HL-60 (cell line): Measurements from ENCODE around the gene AGPAT4.
"Not testable (repeated sequence)": the region's sequence is repeated elsewhere in the genome, so short reads cannot be mapped to it uniquely, and the experiment has no call there.

Experiments
- GABPA ChIP-seq: IDR thresholded peaks from 2 replicates; pipeline ENCODE4 v1.6.1; 2012; ENCODE audit warnings: low read depth
- POLR2AphosphoS5 ChIP-seq: IDR thresholded peaks from 2 replicates; pipeline ENCODE4 v1.6.1; 2012; ENCODE audit warnings: low read depth
- REST ChIP-seq: IDR thresholded peaks from 2 replicates; pipeline ENCODE4 v1.6.1; 2012; ENCODE audit warnings: low read depth; ENCODE audit not compliant: insufficient replicate concordance
- TF ChIP-seq, protein P1 (sequence below): IDR thresholded peaks from one replicate; pipeline ENCODE4 v1.5.1; 2011; ENCODE audit warnings: low read length, control low read depth, inconsistent platforms; ENCODE audit not compliant: insufficient read depth

GRCh38 chr6:161178155-161178554 is 95.7 kb downstream of the AGPAT4 start:
- TF ChIP-seq, protein P1, sequence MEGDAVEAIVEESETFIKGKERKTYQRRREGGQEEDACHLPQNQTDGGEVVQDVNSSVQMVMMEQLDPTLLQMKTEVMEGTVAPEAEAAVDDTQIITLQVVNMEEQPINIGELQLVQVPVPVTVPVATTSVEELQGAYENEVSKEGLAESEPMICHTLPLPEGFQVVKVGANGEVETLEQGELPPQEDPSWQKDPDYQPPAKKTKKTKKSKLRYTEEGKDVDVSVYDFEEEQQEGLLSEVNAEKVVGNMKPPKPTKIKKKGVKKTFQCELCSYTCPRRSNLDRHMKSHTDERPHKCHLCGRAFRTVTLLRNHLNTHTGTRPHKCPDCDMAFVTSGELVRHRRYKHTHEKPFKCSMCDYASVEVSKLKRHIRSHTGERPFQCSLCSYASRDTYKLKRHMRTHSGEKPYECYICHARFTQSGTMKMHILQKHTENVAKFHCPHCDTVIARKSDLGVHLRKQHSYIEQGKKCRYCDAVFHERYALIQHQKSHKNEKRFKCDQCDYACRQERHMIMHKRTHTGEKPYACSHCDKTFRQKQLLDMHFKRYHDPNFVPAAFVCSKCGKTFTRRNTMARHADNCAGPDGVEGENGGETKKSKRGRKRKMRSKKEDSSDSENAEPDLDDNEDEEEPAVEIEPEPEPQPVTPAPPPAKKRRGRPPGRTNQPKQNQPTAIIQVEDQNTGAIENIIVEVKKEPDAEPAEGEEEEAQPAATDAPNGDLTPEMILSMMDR: not testable (repeated sequence)
- not testable (repeated sequence) for TF ChIP-seq POLR2AphosphoS5, REST, GABPA
